Measurements from ENCODE around the gene TGM6.

- TF ChIP-seq, protein P1, sequence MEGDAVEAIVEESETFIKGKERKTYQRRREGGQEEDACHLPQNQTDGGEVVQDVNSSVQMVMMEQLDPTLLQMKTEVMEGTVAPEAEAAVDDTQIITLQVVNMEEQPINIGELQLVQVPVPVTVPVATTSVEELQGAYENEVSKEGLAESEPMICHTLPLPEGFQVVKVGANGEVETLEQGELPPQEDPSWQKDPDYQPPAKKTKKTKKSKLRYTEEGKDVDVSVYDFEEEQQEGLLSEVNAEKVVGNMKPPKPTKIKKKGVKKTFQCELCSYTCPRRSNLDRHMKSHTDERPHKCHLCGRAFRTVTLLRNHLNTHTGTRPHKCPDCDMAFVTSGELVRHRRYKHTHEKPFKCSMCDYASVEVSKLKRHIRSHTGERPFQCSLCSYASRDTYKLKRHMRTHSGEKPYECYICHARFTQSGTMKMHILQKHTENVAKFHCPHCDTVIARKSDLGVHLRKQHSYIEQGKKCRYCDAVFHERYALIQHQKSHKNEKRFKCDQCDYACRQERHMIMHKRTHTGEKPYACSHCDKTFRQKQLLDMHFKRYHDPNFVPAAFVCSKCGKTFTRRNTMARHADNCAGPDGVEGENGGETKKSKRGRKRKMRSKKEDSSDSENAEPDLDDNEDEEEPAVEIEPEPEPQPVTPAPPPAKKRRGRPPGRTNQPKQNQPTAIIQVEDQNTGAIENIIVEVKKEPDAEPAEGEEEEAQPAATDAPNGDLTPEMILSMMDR (IDR thresholded peaks at IDR 0.05), result no peak
- TF ChIP-seq POLR2A (IDR thresholded peaks at IDR 0.05), result no peak
These were observed 27.5 kb upstream of the TGM6 start for GRCh38 chr20:2353231-2353630.

Data from uterus (tissue), 2 donors.